ENCODE results near the gene TMEM132C.

GRCh38 chr12:128609861-128610260 is 342.9 kb downstream of the TMEM132C start:
- TF ChIP-seq CTCF (conservative IDR thresholded peaks at IDR 0.05; ENCODE audit: low read depth, low read length) = no peak
- TF ChIP-seq SMC3 (IDR thresholded peaks at IDR 0.05; ENCODE audit: low read depth, low read length) = no peak
- TF ChIP-seq BHLHE40 (IDR thresholded peaks at IDR 0.05; ENCODE audit: low read depth, low read length) = no peak
- no peak for TF ChIP-seq RFX5 (IDR thresholded peaks at IDR 0.05; ENCODE audit: low read depth, low read length)
- TF ChIP-seq FOS (IDR thresholded peaks at IDR 0.05; ENCODE audit: low read depth, low read length) = no peak
- no peak for TF ChIP-seq CEBPB (IDR thresholded peaks at IDR 0.05; ENCODE audit: low read depth, low read length)
- TF ChIP-seq USF2 (IDR thresholded peaks at IDR 0.05; ENCODE audit: low read depth, low read length) = no peak
- no peak for TF ChIP-seq POLR2A (IDR thresholded peaks at IDR 0.05; ENCODE audit: low read depth, low read length)
- no peak for TF ChIP-seq MAFK (IDR thresholded peaks at IDR 0.05; ENCODE audit: low read depth, low read length)
- TF ChIP-seq ELK1 (IDR thresholded peaks at IDR 0.05; ENCODE audit: borderline replicate concordance, low read depth, low read length) = no peak
- TF ChIP-seq NFE2L2 (IDR thresholded peaks at IDR 0.05; ENCODE audit: low read depth, low read length) = no peak
- TF ChIP-seq MAZ (IDR thresholded peaks at IDR 0.05; ENCODE audit: borderline replicate concordance, low read depth, low read length) = no peak
- no peak for TF ChIP-seq MXI1 (IDR thresholded peaks at IDR 0.05; ENCODE audit: borderline replicate concordance, low read depth, low read length)

Data from IMR-90 (cell line).